Measurements from ENCODE around the gene LPCAT2. TPM values are rescaled to one million over a fixed set of nuclear protein-coding genes. Genes with fewer than 3 reads are reported as not detected.
"Not testable (repeated sequence)": the region's sequence is repeated elsewhere in the genome, so short reads cannot be mapped to it uniquely, and the experiment has no call there.

The LPCAT2 gene
- total RNA-seq, 2 experiments from 2014 or later: not detected

DNA sequence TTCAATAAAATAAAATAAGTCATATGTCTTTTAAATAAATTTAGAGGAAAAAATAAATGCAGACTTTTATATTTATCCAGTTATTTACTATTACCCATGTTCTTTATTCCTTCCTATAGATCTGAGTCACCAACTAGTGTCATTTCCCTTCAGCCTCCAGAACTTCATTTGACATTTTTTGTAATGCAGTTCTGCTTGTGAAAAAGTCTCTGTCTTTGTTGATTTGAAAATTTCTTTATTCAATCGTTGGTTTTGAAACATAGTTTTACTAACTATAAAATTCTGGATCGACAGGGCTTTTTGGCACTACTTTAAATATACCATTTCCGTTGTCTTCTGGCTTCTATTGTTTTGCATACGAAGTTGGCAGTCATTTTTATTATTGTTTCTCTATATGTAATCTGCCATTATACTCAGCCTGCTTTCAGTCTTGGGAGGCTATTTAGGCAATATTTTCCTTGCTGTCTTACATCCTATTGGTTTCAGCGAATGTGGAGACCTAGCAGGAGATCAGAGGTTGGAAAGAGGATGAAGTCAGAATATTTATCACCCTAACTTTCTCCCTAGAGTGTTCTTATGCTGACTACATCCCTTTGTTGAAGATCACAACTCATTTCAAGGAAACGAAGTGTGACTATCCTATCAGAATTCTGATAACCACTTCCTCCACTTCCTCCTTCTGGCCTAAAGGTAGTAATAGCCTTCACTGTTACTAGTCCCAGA lies 104.9 kb downstream of the LPCAT2 start:
- Histone ChIP-seq H3K4me1 (ENCODE audit: insufficient read depth, low read length, poor library complexity, severe bottlenecking) (no peaks in the 10 kb centered on the region), H3K9me3 (ENCODE audit: low read length) (no peaks in the 10 kb centered on the region), H4K20me1 (ENCODE audit: insufficient read depth, low read length) (no peaks in the 10 kb centered on the region), H3K4me3 (ENCODE audit: low read depth, low read length, poor library complexity, severe bottlenecking) (no peak overlapping the region), H3K36me3 (ENCODE audit: insufficient read depth, low read length) (no peaks in the 10 kb centered on the region), H2AFZ (ENCODE audit: low read length) (no peak overlapping the region), H3K27ac (ENCODE audit: low read depth, low read length, poor library complexity, severe bottlenecking) (no peak overlapping the region), H3K4me2 (ENCODE audit: low read length) (no peak overlapping the region), H3K79me2 (ENCODE audit: insufficient read depth, low read depth, low read length) (no peaks in the 10 kb centered on the region), H3K9me2 (ENCODE audit: insufficient read depth, low read length) (no peaks in the 10 kb centered on the region)
- no TSS peak for BruUV-seq (replicated peaks)
- intact Hi-C loops (cut with micrococcal nuclease; ENCODE audit: unreplicated experiment): no loop called here
- TF ChIP-seq EZH2phosphoT487 (IDR thresholded peaks at IDR 0.05; ENCODE audit: borderline replicate concordance, low read depth, low read length): no peak
- TF ChIP-seq, protein P1, sequence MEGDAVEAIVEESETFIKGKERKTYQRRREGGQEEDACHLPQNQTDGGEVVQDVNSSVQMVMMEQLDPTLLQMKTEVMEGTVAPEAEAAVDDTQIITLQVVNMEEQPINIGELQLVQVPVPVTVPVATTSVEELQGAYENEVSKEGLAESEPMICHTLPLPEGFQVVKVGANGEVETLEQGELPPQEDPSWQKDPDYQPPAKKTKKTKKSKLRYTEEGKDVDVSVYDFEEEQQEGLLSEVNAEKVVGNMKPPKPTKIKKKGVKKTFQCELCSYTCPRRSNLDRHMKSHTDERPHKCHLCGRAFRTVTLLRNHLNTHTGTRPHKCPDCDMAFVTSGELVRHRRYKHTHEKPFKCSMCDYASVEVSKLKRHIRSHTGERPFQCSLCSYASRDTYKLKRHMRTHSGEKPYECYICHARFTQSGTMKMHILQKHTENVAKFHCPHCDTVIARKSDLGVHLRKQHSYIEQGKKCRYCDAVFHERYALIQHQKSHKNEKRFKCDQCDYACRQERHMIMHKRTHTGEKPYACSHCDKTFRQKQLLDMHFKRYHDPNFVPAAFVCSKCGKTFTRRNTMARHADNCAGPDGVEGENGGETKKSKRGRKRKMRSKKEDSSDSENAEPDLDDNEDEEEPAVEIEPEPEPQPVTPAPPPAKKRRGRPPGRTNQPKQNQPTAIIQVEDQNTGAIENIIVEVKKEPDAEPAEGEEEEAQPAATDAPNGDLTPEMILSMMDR (conservative IDR thresholded peaks at IDR 0.05; ENCODE audit: low read length): no peak
- POLR2A ChIA-PET: interaction anchor here (0.8 kb wide), 1 partner anchor 86 kb away, joined by 3 read pairs; no protein-coding TSS in a partner anchor
- DNase-seq (ENCODE audit: low spot score): no peak
- CTCF ChIA-PET (ENCODE audit: unreplicated experiment): no interaction called here

DNA sequence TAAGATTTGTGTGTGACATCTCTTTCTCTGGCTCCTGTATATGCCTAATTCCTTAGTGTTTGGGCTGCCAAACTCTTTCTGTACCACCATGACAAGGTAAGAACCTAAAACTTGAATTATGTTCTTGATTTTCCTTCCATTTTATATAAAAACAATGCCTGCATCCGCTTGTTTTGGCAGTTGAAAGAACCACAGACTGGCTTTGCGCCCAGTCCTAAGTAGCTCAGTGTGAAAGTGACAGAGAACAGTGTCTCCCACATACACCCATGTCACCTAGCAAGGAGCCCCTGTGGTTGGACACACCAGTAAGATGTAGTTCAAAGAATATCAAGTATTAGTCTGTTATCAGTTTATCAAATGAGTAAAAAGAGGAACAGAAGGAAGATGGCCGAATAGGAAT lies 106.2 kb downstream of the LPCAT2 start:
- H3K4me1 ChIP-seq (ENCODE audit: insufficient read depth, low read length, poor library complexity, severe bottlenecking): no peaks in the 10 kb centered on the region
- DNase-seq (ENCODE audit: low spot score): no peak
- TF ChIP-seq, protein P1 (conservative IDR thresholded peaks at IDR 0.05; ENCODE audit: low read length): no peak
- TF ChIP-seq EZH2phosphoT487 (IDR thresholded peaks at IDR 0.05; ENCODE audit: borderline replicate concordance, low read depth, low read length): no peak
- H3K36me3 ChIP-seq (ENCODE audit: insufficient read depth, low read length): no peaks in the 10 kb centered on the region
- ChIA-PET CTCF (ENCODE audit: unreplicated experiment) (no interaction called here), POLR2A (interaction anchor here (0.8 kb wide), 1 partner anchor 10 kb away, joined by 3 read pairs; no protein-coding TSS in a partner anchor)
- H4K20me1 ChIP-seq (ENCODE audit: insufficient read depth, low read length): no peaks in the 10 kb centered on the region
- H3K79me2 ChIP-seq (ENCODE audit: insufficient read depth, low read depth, low read length): no peaks in the 10 kb centered on the region
- H3K9me2 ChIP-seq (ENCODE audit: insufficient read depth, low read length): no peaks in the 10 kb centered on the region
- H3K4me2 ChIP-seq (ENCODE audit: low read length): no peak overlapping the region
- no peak overlapping the region for H3K27ac ChIP-seq (ENCODE audit: low read depth, low read length, poor library complexity, severe bottlenecking)
- intact Hi-C loops (cut with micrococcal nuclease; ENCODE audit: unreplicated experiment): no loop called here
- no peak overlapping the region for H3K4me3 ChIP-seq (ENCODE audit: low read depth, low read length, poor library complexity, severe bottlenecking)
- H3K9me3 ChIP-seq (ENCODE audit: low read length): no peaks in the 10 kb centered on the region
- no peak overlapping the region for H2AFZ ChIP-seq (ENCODE audit: low read length)
- no TSS peak for BruUV-seq (replicated peaks)

DNA sequence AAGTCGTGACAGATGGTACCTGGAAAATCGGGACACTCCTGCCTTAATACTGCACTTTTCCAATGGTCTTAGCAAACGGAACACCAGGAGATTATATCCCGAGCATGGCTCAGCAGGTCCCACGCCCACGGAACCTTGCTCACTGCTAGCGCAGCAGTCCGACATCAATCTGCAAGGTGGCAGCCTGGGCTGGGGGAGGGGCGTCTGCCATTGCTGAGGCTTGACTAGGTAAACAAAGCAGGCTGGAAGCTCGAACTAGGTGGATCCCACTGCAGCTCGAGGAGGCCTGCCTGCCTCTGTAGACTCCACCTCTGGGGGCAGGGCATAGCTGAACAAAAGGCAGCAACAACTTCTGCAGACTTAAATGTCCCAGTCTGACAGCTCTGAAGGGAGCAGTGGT lies 106.8 kb downstream of the LPCAT2 start:
- H3K9me2 ChIP-seq (ENCODE audit: insufficient read depth, low read length); H3K79me2 ChIP-seq (ENCODE audit: insufficient read depth, low read depth, low read length); H3K27ac ChIP-seq (ENCODE audit: low read depth, low read length, poor library complexity, severe bottlenecking); H3K36me3 ChIP-seq (ENCODE audit: insufficient read depth, low read length); intact Hi-C loops (cut with micrococcal nuclease; ENCODE audit: unreplicated experiment); H3K4me1 ChIP-seq (ENCODE audit: insufficient read depth, low read length, poor library complexity, severe bottlenecking); H4K20me1 ChIP-seq (ENCODE audit: insufficient read depth, low read length); H3K4me2 ChIP-seq (ENCODE audit: low read length); BruUV-seq (replicated peaks); H2AFZ ChIP-seq (ENCODE audit: low read length); H3K4me3 ChIP-seq (ENCODE audit: low read depth, low read length, poor library complexity, severe bottlenecking); H3K9me3 ChIP-seq (ENCODE audit: low read length); DNase-seq (ENCODE audit: low spot score); CTCF ChIA-PET (ENCODE audit: unreplicated experiment): not testable (repeated sequence)
- POLR2A ChIA-PET: interaction anchor here (0.8 kb wide), 1 partner anchor 9 kb away, joined by 3 read pairs; no protein-coding TSS in a partner anchor

All from OCI-LY7 (cell line).